Heart left ventricle (tissue), 13 donors: ENCODE results near the gene PIAS4.
A peak's percentile ranks its signal among the peaks of the same experiment; 100 is the strongest.

Experiments used
- POLR2A ChIP-seq, 2 donors: fragments of 450-650 bp; IDR thresholded peaks; one replicate each; pipeline ENCODE4 v1.6.1; 2017; ENCODE audit warnings: antibody characterized with exemption in 2 of 2, mild to moderate bottlenecking in 2 of 2, moderate library complexity in 2 of 2
- TF ChIP-seq, protein P1 (sequence below), 12 donors: fragments of 200-600 bp; sonication (generic) in 4 of 12; IDR thresholded peaks; one replicate each; pipeline versions ENCODE4 v1.5.0 to v1.8.0; 2018 to 2022; ENCODE audit warnings: antibody characterized with exemption in 12 of 12, mild to moderate bottlenecking in 5 of 12
- donor health status: ischemic (EF 13 %, LVEDD 7.1; RV severe dilation, severe dysfunction).
- donor health status: DM: no; HTN: yes; CAD: no.
- donor health status: DM: no; HTN: no; CAD: no.
- donor health status: ischemic (EF 25% LVEDD 6.9; RV normal size, moderate dysfunction).
- donor health status: ischemic (EF 25% LVEDD 5.7; RV mildly dilated, moderate dysfunction).
- donor health status: ischemic (EF 35%, LVEDD 5.7; RV mildly dilated, moderate dysfunction).
- donor health status: nonischemic (EF 11% LVEDD 7.7; RV severe dilation, severe dysfunction).
- donor health status: DM: yes; HTN: yes; CAD: no.
- donor health status: PGD.
- donor health status: ischemic (EF 29% LVEDD 5.4; RV normal size, mild dysfunction).
- donor health status: nonischemic (EF 23%, LVEDD 6.1; RV moderate dilation, normal function).

DNA sequence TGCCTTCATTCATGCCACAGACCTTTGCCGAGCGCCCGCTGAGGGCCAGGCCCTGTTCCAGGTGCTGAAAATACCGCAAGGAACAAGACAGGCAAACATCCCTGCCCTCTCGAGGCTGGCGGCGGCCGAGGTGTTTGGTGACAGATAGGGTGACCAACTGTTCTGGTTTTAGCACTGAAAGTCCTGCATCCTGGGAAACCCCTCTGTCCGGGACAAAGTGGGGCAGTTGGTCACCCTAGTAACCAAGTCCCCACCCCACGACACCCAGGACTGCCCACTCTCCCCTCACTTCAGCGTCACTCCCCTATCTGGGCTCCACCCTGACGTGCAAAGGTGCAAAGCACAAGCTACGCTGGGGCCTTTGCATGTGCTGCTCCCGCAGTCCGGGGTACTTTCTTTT is 41.9 kb downstream of the PIAS4 start:
- TF ChIP-seq, protein P1, sequence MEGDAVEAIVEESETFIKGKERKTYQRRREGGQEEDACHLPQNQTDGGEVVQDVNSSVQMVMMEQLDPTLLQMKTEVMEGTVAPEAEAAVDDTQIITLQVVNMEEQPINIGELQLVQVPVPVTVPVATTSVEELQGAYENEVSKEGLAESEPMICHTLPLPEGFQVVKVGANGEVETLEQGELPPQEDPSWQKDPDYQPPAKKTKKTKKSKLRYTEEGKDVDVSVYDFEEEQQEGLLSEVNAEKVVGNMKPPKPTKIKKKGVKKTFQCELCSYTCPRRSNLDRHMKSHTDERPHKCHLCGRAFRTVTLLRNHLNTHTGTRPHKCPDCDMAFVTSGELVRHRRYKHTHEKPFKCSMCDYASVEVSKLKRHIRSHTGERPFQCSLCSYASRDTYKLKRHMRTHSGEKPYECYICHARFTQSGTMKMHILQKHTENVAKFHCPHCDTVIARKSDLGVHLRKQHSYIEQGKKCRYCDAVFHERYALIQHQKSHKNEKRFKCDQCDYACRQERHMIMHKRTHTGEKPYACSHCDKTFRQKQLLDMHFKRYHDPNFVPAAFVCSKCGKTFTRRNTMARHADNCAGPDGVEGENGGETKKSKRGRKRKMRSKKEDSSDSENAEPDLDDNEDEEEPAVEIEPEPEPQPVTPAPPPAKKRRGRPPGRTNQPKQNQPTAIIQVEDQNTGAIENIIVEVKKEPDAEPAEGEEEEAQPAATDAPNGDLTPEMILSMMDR (IDR thresholded peaks at IDR 0.05), result peak in 1 of 12 donors; percentile 8
- TF ChIP-seq POLR2A (IDR thresholded peaks at IDR 0.05), result no peak
